ENCODE measurements around the gene AUTS2. TPM values are rescaled to one million over a fixed set of nuclear protein-coding genes. Genes with fewer than 3 reads are reported as not detected.

The AUTS2 gene
- total and polyA plus RNA-seq, 9 of the 15 experiments (the other 6 are each of a cell fraction or from before 2014, with no cell fraction given) = 0.58 TPM; not detected in 8

DNA sequence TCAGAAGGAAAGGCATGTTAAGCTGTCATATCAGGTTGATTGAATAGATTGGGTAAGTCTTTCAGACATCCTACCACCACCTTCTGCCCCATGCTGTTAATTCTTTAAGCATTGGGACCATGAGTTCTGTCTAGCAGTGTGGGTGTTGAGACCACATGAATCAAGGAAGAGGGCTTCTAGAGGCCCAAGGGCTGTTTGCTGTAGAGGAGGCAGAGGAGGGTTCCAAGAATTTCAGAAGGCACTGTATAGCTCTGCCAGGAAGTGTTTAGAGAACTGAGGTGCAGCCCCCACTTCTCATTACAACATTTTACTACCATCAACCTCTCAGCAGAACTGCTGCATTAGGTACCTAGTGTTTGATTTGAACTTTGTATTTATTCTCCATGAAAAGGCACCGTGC lies 720.2 kb downstream of the AUTS2 start (continued):
- TF ChIP-seq ZNF384 (IDR thresholded peaks at IDR 0.05; ENCODE audit: low read depth, low read length) = no peak
- no peak for TF ChIP-seq CHD4 (IDR thresholded peaks at IDR 0.05; ENCODE audit: insufficient read depth, insufficient replicate concordance, low read depth, low read length, poor library complexity, severe bottlenecking)
- TF ChIP-seq SNIP1 (IDR thresholded peaks at IDR 0.05; ENCODE audit: low read depth) = no peak
- TF ChIP-seq ZNF780A (CRISPR knock-in tag; IDR thresholded peaks at IDR 0.05) = no peak
- TF ChIP-seq RUNX1 (IDR thresholded peaks at IDR 0.05; ENCODE audit: low read depth) = no peak

DNA sequence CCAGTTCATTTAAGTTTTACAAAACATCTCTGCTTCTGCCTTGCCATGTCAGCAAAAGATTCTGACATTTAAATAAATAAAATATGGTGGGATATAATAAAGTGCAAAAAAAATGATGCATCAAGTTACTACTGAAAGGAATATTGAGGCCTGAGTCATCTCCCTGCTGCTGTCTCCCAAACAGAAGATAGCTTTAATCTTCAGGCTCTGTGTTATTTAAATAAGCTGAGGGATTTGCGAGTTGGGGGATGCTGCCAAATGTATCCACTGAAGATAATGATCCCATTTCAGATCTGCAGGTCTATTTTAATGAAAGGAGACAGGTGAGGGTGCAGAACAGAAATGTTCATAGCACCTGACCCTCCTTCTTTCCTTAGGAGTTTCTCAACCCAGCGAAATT lies 720.8 kb downstream of the AUTS2 start:
- 0% methylated on average over 2 of the region's 2 CpGs for WGBS (ENCODE audit: insufficient coverage, low coverage, missing lambda C conversion rate)

More for the DNA sequence above, 720.8 kb downstream of the AUTS2 start:
- BruUV-seq (replicated peaks) = no TSS peak
- no peaks in the 10 kb centered on the region for H3K36me3 ChIP-seq (ENCODE audit: control insufficient read depth, insufficient read depth, low read length)
- TF ChIP-seq HEY1 (CRISPR knock-in tag; IDR thresholded peaks at IDR 0.05; ENCODE audit: borderline replicate concordance) (no peak), U2AF2 (optimal IDR thresholded peaks at IDR 0.05; ENCODE audit: low read depth, low read length) (no peak)
- no peak for ATAC-seq
- H3K4me3 ChIP-seq = no peak overlapping the region
- CTCF ChIA-PET (ENCODE audit: low intra/inter-chr PET ratio) = no interaction called here
- no peaks in the 10 kb centered on the region for H3K9me3 ChIP-seq (replicated peaks; ENCODE audit: control insufficient read depth, insufficient read depth, low read depth, low read length)
- no peak overlapping the region for H3K9ac ChIP-seq (ENCODE audit: insufficient read depth in 1 of 2, low read depth in 2 of 2, low read length in 2 of 2)
- H3K27ac ChIP-seq (ENCODE audit: extremely low read depth, low read depth, low read length) = no peak overlapping the region
- POLR2A ChIA-PET = no interaction called here
- DNase-seq (ENCODE audit: extremely low read depth in 1 of 4, low spot score in 3 of 4) = no peak
- in situ Hi-C loops (cut with MboI) (no loop called here), intact Hi-C loops (cut with micrococcal nuclease) (no loop called here)
- no peak overlapping the region for H3K4me2 ChIP-seq (ENCODE audit: insufficient read depth, low read length)
- H3K4me1 ChIP-seq (replicated peaks in 1 of 2; ENCODE audit: control insufficient read depth in 2 of 2, insufficient read depth in 2 of 2, low read length in 2 of 2) = no peaks in the 10 kb centered on the region
- no peak for FAIRE-seq
- H3K27me3 ChIP-seq (ENCODE audit: control insufficient read depth in 2 of 2, insufficient read depth in 2 of 2, low read length in 2 of 2) = no peaks in the 10 kb centered on the region
- no peaks in the 10 kb centered on the region for H3K79me2 ChIP-seq (ENCODE audit: control insufficient read depth, insufficient read depth, low read length)
- H3K9me1 ChIP-seq (ENCODE audit: control insufficient read depth, insufficient read depth, low read length) = no peaks in the 10 kb centered on the region
- H2AFZ ChIP-seq (ENCODE audit: low read depth, low read length) = no peak overlapping the region
- no peaks in the 10 kb centered on the region for H4K20me1 ChIP-seq (replicated peaks; ENCODE audit: control insufficient read depth, insufficient read depth, low read length)
